T-helper 1 cell treated with Interleukin-12 subunit alpha and Interleukin-12 subunit beta and Interleukin-4 antibody, amounts not matched to agents 30 μg/mL and 1 μg/mL, for 36 hours (primary cell): ENCODE measurements around the gene QKI.
"Not testable (repeated sequence)": the region's sequence is repeated elsewhere in the genome, so short reads cannot be mapped to it uniquely, and the experiment has no call there.

Source experiments
- H3K27ac Mint-ChIP-seq: one replicate; pipeline ENCODE4 v1.8.0; 2021; ENCODE audit warnings: mild to moderate bottlenecking, mixed read lengths
- H3K27me3 Mint-ChIP-seq: one replicate; pipeline ENCODE4 v1.8.0; 2021; ENCODE audit warnings: low read depth, mixed read lengths
- H3K36me3 Mint-ChIP-seq: one replicate; pipeline ENCODE4 v1.8.0; 2021; ENCODE audit warnings: low read depth, mixed read lengths
- H3K4me1 Mint-ChIP-seq: one replicate; pipeline ENCODE4 v1.8.0; 2021; ENCODE audit warnings: low read depth, mixed read lengths
- H3K4me3 Mint-ChIP-seq: one replicate; pipeline ENCODE4 v1.8.0; 2021; ENCODE audit warnings: mild to moderate bottlenecking, moderate library complexity, mixed read lengths
- H3K9me3 Mint-ChIP-seq: one replicate; pipeline ENCODE4 v1.8.0; 2021; ENCODE audit warnings: mixed read lengths

QKI gene

GRCh38 chr6:163579880-163580295 is 165.4 kb downstream of the QKI start:
- Mint-ChIP-seq H3K27ac (no peak overlapping the region), H3K9me3 (no peaks in the 10 kb centered on the region), H3K27me3 (no peaks in the 10 kb centered on the region), H3K36me3 (peaks cover 2% of the 10 kb centered on the region), H3K4me3 (no peak overlapping the region), H3K4me1 (no peaks in the 10 kb centered on the region)

DNA sequence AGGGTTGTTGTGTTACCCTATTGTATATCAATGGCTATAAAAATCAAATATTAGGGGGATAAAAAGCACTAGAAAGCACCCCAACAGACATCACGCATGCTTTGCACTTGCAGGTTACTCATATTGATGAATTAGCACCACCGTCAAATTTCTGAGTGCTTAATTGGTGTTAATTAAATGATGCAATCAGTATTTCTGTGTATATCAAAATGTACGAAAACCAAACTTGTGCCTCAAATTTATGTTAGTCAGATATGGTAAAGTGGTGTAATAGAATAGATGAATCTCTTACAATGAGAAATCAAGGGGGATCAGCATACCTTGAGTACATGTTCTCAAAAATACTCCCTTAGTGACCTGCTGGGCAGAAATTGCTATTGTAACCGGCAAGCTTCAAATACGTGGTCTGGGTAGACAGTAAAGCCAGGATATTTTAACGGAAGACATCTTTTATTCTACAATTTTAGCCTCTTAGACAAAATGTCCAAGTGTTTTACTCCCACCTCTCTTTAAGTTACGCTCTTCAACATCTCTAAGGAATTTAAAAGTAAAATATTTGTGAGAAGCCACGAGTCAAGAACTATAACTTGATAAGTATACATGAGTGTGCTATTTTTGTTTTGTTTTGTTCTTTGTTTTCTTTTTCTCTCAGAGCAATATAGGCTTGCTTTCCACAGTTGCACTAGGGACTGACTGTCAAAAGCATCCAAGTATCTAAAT is 166.0 kb downstream of the QKI start:
- H3K4me1 Mint-ChIP-seq: no peaks in the 10 kb centered on the region
- H3K27me3 Mint-ChIP-seq: no peaks in the 10 kb centered on the region
- peaks cover 2% of the 10 kb centered on the region for H3K36me3 Mint-ChIP-seq
- no peak overlapping the region for H3K4me3 Mint-ChIP-seq
- H3K9me3 Mint-ChIP-seq: no peaks in the 10 kb centered on the region
- no peak overlapping the region for H3K27ac Mint-ChIP-seq

- H3K9me3 Mint-ChIP-seq: no peaks in the 10 kb centered on the region
- H3K4me3 Mint-ChIP-seq: no peak overlapping the region
- H3K27ac Mint-ChIP-seq: no peak overlapping the region
- no peaks in the 10 kb centered on the region for H3K27me3 Mint-ChIP-seq
- H3K36me3 Mint-ChIP-seq: no peaks in the 10 kb centered on the region
- H3K4me1 Mint-ChIP-seq: no peaks in the 10 kb centered on the region
Observed at GRCh38 chr6:163583558-163583957, 169.0 kb downstream of the QKI start.

DNA sequence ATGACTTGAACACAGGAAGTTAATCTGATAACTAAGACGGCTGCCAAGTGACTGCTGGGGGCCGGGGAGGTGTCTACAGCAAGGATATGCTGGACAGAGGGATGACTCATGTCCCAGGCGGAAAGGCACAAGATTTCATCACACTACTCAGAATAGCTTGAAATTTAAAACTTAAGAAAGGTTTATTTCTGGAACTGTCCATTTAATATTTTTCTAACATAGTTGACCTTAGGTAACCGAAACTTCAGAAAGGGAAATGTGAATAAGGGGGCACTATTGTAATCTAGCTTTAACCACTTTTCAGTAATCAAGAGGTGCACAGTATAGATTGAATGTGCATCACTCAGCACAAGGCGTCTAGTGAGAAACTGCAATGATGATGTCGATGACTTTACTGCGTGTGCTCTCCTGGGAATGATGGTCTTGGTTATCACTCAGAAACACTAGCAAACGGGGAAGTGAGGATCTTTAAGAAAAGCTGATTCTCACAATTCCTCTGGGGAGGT is 171.5 kb downstream of the QKI start:
- Mint-ChIP-seq H3K36me3 (no peaks in the 10 kb centered on the region), H3K9me3 (peaks cover 6% of the 10 kb centered on the region), H3K27ac (no peak overlapping the region), H3K27me3 (no peaks in the 10 kb centered on the region), H3K4me1 (no peaks in the 10 kb centered on the region), H3K4me3 (no peak overlapping the region)

GRCh38 chr6:163586888-163587287 is 172.4 kb downstream of the QKI start:
- Mint-ChIP-seq H3K36me3 (no peaks in the 10 kb centered on the region), H3K27ac (no peak overlapping the region), H3K27me3 (no peaks in the 10 kb centered on the region), H3K9me3 (peaks cover 11% of the 10 kb centered on the region), H3K4me3 (no peak overlapping the region), H3K4me1 (no peaks in the 10 kb centered on the region)

GRCh38 chr6:163588220-163588919 is 173.9 kb downstream of the QKI start:
- no peaks in the 10 kb centered on the region for H3K36me3 Mint-ChIP-seq
- peaks cover 25% of the 10 kb centered on the region for H3K9me3 Mint-ChIP-seq
- no peak overlapping the region for H3K27ac Mint-ChIP-seq
- H3K4me3 Mint-ChIP-seq: no peak overlapping the region
- no peaks in the 10 kb centered on the region for H3K4me1 Mint-ChIP-seq
- no peaks in the 10 kb centered on the region for H3K27me3 Mint-ChIP-seq

GRCh38 chr6:163589387-163589786 is 174.9 kb downstream of the QKI start:
- H3K9me3 Mint-ChIP-seq: peaks cover 26% of the 10 kb centered on the region
- H3K4me3 Mint-ChIP-seq: no peak overlapping the region
- no peaks in the 10 kb centered on the region for H3K4me1 Mint-ChIP-seq
- no peak overlapping the region for H3K27ac Mint-ChIP-seq
- no peaks in the 10 kb centered on the region for H3K36me3 Mint-ChIP-seq
- no peaks in the 10 kb centered on the region for H3K27me3 Mint-ChIP-seq

- not testable (repeated sequence) for H3K27ac Mint-ChIP-seq, H3K36me3 Mint-ChIP-seq, H3K4me1 Mint-ChIP-seq, H3K27me3 Mint-ChIP-seq, H3K4me3 Mint-ChIP-seq
- peaks cover 26% of the 10 kb centered on the region for H3K9me3 Mint-ChIP-seq
Observed at GRCh38 chr6:163590132-163590531, 175.6 kb downstream of the QKI start.

GRCh38 chr6:163592872-163593271 is 178.4 kb downstream of the QKI start:
- Mint-ChIP-seq H3K27ac (no peak overlapping the region), H3K36me3 (no peaks in the 10 kb centered on the region), H3K4me1 (no peaks in the 10 kb centered on the region), H3K9me3 (peaks cover 26% of the 10 kb centered on the region), H3K4me3 (no peak overlapping the region), H3K27me3 (no peaks in the 10 kb centered on the region)

DNA sequence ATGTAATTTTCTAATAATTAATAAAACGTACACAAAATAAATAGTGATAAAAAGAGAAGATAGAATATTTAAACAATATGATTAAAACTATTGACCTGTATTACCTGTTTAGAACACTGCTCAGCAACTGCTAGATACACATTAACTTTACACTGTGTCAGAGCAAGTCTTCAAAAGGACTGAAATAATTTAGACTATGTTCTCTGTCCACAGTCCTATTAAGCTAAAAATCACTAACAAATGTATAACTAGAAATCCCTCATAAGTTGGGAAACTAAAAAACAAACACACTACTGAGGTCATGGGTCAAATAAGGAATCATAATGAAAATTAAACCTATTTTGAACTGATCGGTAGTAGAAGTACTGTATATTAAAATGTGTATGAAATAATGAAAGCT is 181.7 kb downstream of the QKI start:
- Mint-ChIP-seq H3K9me3 (peaks cover 18% of the 10 kb centered on the region), H3K36me3 (no peaks in the 10 kb centered on the region), H3K4me1 (no peaks in the 10 kb centered on the region), H3K27ac (no peak overlapping the region), H3K4me3 (no peak overlapping the region), H3K27me3 (no peaks in the 10 kb centered on the region)

DNA sequence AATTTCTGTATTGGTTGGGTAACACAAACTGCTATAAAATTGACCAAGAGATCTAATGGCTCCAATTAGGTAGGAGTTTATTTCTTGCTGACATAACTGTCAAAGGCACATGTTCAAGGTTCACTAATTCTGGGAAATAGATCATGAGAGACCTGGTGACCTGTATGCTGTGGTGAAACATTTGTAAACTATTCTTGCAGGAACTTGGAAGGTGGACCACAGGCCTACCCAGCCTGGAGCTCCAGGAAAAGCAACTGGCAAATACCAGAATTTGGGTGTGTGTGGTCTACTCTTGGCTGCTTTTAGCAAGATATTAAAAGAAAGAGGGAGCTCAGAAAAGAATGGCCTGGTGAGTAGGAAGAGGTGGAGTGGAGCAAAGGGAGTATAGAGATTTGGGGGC is 184.6 kb downstream of the QKI start:
- Mint-ChIP-seq H3K4me3 (no peak overlapping the region), H3K9me3 (no peaks in the 10 kb centered on the region), H3K4me1 (no peaks in the 10 kb centered on the region), H3K27ac (no peak overlapping the region), H3K27me3 (no peaks in the 10 kb centered on the region), H3K36me3 (no peaks in the 10 kb centered on the region)

- Mint-ChIP-seq H3K36me3 (no peaks in the 10 kb centered on the region), H3K27me3 (no peaks in the 10 kb centered on the region), H3K9me3 (no peaks in the 10 kb centered on the region), H3K4me1 (no peaks in the 10 kb centered on the region), H3K4me3 (no peak overlapping the region), H3K27ac (no peak overlapping the region)
Observed at GRCh38 chr6:163599684-163600083, 185.2 kb downstream of the QKI start.

GRCh38 chr6:163600331-163600730 is 185.8 kb downstream of the QKI start:
- Mint-ChIP-seq H3K4me1 (no peaks in the 10 kb centered on the region), H3K36me3 (no peaks in the 10 kb centered on the region), H3K27me3 (no peaks in the 10 kb centered on the region), H3K9me3 (no peaks in the 10 kb centered on the region), H3K27ac (no peak overlapping the region), H3K4me3 (no peak overlapping the region)

GRCh38 chr6:163600781-163601180 is 186.3 kb downstream of the QKI start:
- Mint-ChIP-seq H3K9me3 (no peaks in the 10 kb centered on the region), H3K4me3 (no peak overlapping the region), H3K4me1 (no peaks in the 10 kb centered on the region), H3K27ac (no peak overlapping the region), H3K36me3 (no peaks in the 10 kb centered on the region), H3K27me3 (no peaks in the 10 kb centered on the region)

DNA sequence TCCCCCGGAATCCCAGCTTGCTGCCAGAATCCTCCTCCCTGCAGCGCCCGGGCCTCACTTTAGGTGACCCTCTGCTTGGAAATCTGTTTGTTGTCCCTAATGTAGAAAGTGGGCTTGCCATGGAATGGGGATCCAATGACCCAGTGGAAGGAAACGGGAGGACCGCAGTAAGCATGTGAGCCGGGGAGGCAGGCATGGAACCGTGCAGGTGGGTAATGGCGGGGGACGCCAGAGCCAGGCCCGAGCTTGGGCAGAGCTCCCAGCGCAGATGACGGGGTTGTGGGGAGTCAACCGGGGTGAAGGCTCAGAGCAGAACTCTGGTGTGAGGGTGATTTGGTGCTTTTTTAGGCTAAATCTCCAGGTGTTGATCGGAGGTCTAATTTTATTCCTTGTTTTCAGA is 188.3 kb downstream of the QKI start:
- Mint-ChIP-seq H3K9me3 (no peaks in the 10 kb centered on the region), H3K27ac (no peak overlapping the region), H3K4me3 (no peak overlapping the region)

More for the DNA sequence above, 188.3 kb downstream of the QKI start:
- no peaks in the 10 kb centered on the region for H3K27me3 Mint-ChIP-seq
- H3K4me1 Mint-ChIP-seq: no peaks in the 10 kb centered on the region
- H3K36me3 Mint-ChIP-seq: no peaks in the 10 kb centered on the region
